CD4-positive, alpha-beta T cell treated with Interleukin-4 for 4 hours (primary cell): ENCODE data around the gene MTMR11.
"Not testable (repeated sequence)": the region's sequence is repeated elsewhere in the genome, so short reads cannot be mapped to it uniquely, and the experiment has no call there.

Experiments
- DNase-seq: peaks from one replicate; pipeline ENCODE4 v3.0.0-alpha.2; 2020

The MTMR11 gene

DNA sequence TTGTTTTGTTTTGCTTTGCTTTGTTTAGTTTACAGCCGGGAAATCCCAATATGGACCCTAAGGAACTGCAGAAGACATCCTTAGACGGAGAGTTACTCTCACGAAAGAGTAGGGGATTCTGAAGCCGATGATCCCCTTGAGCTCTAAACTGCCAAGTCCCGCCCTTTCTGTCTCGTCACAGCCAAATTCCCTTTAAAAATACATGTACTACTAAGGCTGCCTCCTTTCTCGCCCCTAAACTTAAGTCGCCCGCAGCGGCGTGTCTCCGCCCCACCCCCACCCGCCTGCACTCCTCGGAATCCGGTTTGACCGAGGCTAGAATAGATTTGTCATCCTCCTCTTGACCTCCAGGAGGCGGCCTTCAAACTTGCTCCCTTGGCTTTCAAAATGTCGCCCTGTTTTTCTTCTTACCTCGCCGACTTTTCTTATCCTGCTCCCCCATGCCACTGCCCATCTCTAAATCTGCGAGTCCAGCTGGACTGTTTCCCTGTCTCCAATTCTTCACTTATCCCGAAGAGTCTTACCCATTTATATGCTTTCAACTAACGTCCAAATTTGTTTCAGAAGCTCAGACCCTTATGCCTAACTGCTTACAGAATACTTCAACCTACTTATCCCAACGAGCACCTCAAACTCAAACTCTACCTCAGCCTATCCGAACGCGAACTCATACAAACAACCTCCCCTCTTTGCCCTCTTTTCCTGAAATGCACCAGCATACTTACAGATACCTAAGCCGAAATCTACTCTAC, 48.3 kb downstream of the MTMR11 start:
- DNase-seq = peak; percentile 83

- peak; percentile 97 for DNase-seq
Measured at GRCh38 chr1:149887456-149888246, 49.0 kb downstream of the MTMR11 start.

DNA sequence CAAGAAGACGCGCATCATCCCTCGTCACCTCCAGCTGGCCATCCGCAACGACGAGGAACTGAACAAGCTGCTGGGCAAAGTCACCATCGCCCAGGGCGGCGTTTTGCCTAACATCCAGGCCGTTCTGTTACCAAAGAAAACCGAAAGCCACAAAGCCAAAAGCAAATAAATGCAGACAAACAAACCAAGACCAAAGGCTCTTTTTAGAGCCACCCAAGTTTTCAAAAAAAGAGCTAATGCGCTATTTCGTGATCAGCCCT, 49.6 kb downstream of the MTMR11 start:
- DNase-seq = peak; percentile 37

- DNase-seq = peak; percentile 99
Measured at GRCh38 chr1:149886396-149887195, 50.1 kb downstream of the MTMR11 start.

- DNase-seq = not testable (repeated sequence)
Measured at GRCh38 chr1:149886121-149886395, 50.6 kb downstream of the MTMR11 start.

DNA sequence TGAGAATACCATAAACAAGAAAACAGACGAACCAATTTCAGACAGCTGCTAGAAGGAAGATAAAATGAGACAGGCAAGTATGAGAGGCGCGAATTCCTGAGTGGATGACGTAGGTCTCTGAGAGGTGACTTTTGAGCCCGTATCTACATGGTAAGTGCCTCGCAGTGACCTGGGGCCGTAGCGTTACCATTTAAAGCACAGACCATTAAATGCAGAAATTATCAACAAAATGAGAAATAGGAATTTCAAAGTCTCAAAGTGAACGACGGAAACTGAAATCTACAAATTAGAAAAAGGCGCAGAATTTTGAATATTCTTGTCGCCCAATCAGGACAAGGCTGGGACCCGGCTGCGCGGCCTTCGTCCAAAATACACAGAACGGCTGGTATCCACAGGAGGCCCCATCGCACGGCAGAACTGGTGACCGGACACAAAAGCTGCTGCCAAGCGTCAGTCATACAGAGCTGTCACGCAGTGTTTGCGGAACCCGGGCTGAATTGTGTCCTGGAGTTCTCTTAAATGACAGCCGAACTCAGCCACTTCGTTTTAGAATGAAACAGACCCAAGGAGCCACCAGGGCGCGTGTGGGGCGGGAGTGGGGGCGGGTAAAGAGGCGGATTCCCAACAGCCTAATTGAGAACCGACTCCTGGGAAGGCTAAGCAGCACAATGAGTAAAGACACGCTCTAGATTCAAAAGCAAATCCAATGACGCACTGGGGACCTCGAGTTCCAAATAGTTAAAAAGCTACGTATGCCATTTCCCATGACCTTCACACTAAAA, 51.1 kb downstream of the MTMR11 start:
- DNase-seq = peak; percentile 53

DNA sequence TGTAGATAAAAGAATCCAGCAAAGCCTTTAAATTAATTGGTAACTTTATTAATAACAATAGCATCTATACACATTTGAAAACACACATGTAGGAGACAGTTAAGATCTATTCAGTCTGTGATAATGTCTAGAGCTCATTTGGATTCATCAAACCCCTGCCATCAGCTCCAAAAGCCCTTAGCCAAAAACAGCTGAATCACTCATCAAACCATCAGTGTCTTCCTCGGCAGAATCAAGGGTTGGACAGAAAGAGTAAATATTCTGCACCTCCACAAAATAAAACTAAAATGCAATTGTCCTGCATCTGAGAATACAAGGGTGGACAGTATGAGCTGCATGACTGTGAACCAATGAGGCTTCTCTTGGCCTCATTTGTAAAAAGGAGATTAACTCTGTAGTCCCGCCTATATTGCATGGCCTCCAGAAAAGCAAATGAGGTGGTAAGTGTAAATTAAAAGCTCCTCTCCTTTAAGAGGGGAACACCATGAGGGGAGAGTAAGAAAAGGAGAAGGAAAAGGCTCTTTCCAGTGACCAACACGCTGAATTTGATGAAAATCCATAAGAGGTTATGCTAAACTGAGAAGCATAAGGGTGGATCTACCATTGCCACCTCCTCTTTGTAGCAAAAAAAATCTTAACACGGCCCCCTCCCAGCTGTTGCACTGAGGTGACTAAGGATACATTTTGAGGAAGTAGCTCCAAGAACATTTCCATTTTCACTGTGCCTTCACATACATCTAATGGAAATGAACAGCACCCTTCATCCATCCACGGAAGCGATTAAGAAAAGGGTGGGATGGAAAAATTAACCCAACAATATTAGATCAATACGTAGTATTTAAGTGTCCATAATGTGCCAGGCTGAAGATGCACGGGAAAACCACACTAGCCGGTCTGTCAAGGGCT, 52.0 kb downstream of the MTMR11 start:
- peak; percentile 11 for DNase-seq

GRCh38 chr1:149883598-149884247, 53.0 kb downstream of the MTMR11 start:
- no peak for DNase-seq

DNA sequence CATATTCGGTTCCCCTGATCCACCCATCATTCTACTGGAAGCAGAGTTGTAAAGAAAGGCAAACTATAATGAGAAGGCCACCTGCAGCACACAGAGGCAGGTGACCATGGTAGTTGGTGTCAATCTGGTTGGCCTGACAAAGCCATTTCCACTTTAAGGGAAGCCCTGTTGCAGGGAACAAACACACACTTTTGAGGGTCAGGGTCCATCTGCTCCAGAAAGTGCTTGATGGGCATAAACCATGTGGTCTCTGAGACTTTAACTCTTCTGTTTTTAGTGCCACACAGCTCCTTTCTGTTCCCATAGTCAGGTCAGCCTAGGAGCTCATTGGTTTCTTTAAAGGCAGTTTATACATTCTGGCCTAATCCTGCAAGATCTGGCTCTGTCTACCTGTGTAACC, 54.8 kb downstream of the MTMR11 start:
- DNase-seq = no peak

GRCh38 chr1:149879556-149879955, 57.1 kb downstream of the MTMR11 start:
- DNase-seq = peak; percentile 81
